Mucosa of descending colon (tissue), 3 donors: ENCODE results near the gene ZNF358. TPM values are rescaled to one million over a fixed set of nuclear protein-coding genes. Genes with fewer than 3 reads are reported as not detected.
A peak's percentile ranks its signal among the peaks of the same experiment; 100 is the strongest.

Source experiments
- ATAC-seq: fragments of 200-7000 bp; cut with Tn5 transposase; one replicate; pipeline ENCODE4 v1.9.1; 2020; ENCODE audit warnings: mild to moderate bottlenecking, moderate library complexity
- DNase-seq, 3 donors: peaks; one replicate each; pipeline ENCODE4 v3.0.0-alpha.2; 2020
- H3K36me3 ChIP-seq: fragments of 200-600 bp; one replicate; pipeline ENCODE4 v1.8.0; 2021; ENCODE audit warnings: low read depth, mild to moderate bottlenecking
- H3K4me1 ChIP-seq: fragments of 200-600 bp; one replicate; pipeline ENCODE4 v1.8.0; 2021; ENCODE audit warnings: low read depth, mild to moderate bottlenecking
- H3K4me3 ChIP-seq: fragments of 200-600 bp; one replicate; pipeline ENCODE4 v1.8.0; 2021; ENCODE audit warnings: mild to moderate bottlenecking
- H3K9me3 ChIP-seq: fragments of 200-600 bp; one replicate; pipeline ENCODE4 v1.8.0; 2021; ENCODE audit warnings: mild to moderate bottlenecking
- intact Hi-C, 2 donors: fragments of 100-400 bp; cut with DNase I in 1 of 2; cut with micrococcal nuclease in 1 of 2; formaldehyde crosslinking; loops; one replicate each; pipeline versions ENCODE4 v1.11.0 to v1.11.1; 2022; cut with DNase I, micrococcal nuclease
- total RNA-seq, 3 donors: library from RNA; stranded (reverse); fragmentation: NEBNext Ultra II Directional in 2 of 3; extraction: Animal tissue kit (Norgen Biotek cat#: 25700) in 2 of 3; gene quantifications; one replicate each; pipeline versions ENCODE4 v1.2.1 to v1.2.4, GENCODE V29; 2021 to 2023
- TF ChIP-seq, protein P1 (sequence below): fragments of 200-600 bp; IDR thresholded peaks from one replicate; pipeline ENCODE4 v1.8.0; 2022; ENCODE audit warnings: antibody characterized with exemption, mild to moderate bottlenecking
- donor health status: DM: no; HTN: no; CAD: no; lungs with moderate emphysema.
- donor health status: DM: no; HTN: no; CAD: no.
- donor health status: DM: no; HTN: yes; CAD: no.

ZNF358 gene
- total RNA-seq, 3 donors from 2014 or later = 31.7 to 88.8 (median 42.1) TPM

DNA sequence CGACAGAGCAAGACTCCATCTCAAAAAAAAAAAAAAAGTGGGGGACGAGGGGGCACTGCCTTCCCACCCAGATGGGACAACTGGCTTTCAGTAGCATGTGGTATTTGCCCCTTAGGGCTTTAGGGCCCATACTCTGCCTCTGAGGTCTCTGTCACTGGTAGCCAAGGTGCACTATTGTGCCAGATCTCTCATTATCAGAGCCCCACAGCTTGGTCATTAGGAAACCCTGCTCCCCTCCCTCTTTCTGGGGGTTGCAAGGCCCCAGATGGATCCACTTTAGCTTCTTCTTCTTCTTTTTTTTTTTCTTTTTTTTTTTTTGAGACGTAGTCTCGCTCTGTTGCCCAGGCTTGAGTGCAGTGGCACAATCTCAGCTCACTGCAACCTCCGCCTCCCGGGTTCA lies 11.2 kb upstream of the ZNF358 start:
- DNase-seq (no peak), ATAC-seq (no peak)
- no peak overlapping the region for H3K4me3 ChIP-seq
- TF ChIP-seq, protein P1, sequence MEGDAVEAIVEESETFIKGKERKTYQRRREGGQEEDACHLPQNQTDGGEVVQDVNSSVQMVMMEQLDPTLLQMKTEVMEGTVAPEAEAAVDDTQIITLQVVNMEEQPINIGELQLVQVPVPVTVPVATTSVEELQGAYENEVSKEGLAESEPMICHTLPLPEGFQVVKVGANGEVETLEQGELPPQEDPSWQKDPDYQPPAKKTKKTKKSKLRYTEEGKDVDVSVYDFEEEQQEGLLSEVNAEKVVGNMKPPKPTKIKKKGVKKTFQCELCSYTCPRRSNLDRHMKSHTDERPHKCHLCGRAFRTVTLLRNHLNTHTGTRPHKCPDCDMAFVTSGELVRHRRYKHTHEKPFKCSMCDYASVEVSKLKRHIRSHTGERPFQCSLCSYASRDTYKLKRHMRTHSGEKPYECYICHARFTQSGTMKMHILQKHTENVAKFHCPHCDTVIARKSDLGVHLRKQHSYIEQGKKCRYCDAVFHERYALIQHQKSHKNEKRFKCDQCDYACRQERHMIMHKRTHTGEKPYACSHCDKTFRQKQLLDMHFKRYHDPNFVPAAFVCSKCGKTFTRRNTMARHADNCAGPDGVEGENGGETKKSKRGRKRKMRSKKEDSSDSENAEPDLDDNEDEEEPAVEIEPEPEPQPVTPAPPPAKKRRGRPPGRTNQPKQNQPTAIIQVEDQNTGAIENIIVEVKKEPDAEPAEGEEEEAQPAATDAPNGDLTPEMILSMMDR = no peak
- H3K9me3 ChIP-seq = no peaks in the 10 kb centered on the region
- no peaks in the 10 kb centered on the region for H3K36me3 ChIP-seq
- intact Hi-C loops = no loop called here
- H3K4me1 ChIP-seq = peaks cover 13% of the 10 kb centered on the region

DNA sequence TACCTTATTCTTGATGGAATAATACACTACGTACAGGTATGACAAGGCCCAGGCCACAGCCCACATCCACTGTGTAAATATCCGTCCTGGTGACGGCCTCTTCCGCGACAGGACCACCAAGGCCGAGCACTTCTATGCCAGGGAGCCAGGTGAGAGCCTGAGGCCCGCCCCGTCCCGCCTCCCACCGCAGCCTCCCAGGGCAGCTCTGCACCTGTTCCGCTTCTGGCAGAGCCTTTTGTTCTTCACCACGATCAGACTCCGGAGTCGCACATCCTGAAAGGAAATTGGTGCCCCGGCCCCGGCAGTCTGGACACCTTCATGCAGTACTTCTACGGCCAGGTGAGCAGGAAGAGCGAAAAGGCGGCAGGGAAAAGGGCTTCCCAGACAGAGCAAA lies 10.6 kb upstream of the ZNF358 start:
- peak; percentile 13 for ATAC-seq
- Histone ChIP-seq H3K9me3 (no peaks in the 10 kb centered on the region), H3K36me3 (no peaks in the 10 kb centered on the region), H3K4me1 (peaks cover 13% of the 10 kb centered on the region), H3K4me3 (no peak overlapping the region)
- TF ChIP-seq, protein P1 = no peak
- intact Hi-C loops = no loop called here
- DNase-seq = peak; percentile 37 to 70 (median 66)

DNA sequence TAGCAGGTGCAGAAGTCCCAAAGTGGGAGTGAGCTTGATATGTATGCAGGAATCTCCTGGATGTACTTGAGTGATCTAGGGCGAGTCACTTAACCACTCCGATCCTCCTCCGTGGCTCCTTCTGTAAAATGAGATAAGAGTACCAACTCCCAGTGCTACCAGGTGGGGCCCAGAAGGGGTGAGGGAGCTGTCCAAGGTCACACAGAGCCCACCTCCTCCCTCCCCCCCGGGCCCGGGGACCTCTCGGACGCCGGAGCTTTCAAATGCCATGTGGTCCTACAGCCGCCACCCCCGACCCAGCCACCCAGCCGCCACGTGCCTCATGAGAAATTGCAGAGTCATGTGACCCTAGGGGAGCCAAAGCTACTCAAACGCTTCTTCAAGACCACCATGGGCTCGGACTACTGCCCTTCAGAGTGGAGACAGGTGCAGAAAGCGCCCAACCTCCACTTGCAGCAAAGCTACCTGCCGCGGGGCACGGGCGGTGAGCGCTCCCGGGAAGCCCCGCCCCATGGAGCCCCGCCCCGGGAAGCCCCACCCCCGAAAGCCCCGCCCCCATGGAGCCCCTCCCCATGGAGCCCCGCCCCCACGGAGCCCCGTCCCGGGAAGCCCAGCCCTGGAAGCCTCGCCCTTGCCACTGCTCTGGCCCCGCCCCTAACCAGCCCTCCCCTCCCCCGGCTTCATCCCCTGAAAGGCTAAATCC lies 10.1 kb upstream of the ZNF358 start:
- Histone ChIP-seq H3K9me3 (no peaks in the 10 kb centered on the region), H3K4me1 (peaks cover 10% of the 10 kb centered on the region), H3K4me3 (no peak overlapping the region), H3K36me3 (no peaks in the 10 kb centered on the region)
- intact Hi-C loops = no loop called here
- peak in 2 of 3 donors; percentile 73 to 84 for DNase-seq
- TF ChIP-seq, protein P1 = no peak
- peak; percentile 75 for ATAC-seq

DNA sequence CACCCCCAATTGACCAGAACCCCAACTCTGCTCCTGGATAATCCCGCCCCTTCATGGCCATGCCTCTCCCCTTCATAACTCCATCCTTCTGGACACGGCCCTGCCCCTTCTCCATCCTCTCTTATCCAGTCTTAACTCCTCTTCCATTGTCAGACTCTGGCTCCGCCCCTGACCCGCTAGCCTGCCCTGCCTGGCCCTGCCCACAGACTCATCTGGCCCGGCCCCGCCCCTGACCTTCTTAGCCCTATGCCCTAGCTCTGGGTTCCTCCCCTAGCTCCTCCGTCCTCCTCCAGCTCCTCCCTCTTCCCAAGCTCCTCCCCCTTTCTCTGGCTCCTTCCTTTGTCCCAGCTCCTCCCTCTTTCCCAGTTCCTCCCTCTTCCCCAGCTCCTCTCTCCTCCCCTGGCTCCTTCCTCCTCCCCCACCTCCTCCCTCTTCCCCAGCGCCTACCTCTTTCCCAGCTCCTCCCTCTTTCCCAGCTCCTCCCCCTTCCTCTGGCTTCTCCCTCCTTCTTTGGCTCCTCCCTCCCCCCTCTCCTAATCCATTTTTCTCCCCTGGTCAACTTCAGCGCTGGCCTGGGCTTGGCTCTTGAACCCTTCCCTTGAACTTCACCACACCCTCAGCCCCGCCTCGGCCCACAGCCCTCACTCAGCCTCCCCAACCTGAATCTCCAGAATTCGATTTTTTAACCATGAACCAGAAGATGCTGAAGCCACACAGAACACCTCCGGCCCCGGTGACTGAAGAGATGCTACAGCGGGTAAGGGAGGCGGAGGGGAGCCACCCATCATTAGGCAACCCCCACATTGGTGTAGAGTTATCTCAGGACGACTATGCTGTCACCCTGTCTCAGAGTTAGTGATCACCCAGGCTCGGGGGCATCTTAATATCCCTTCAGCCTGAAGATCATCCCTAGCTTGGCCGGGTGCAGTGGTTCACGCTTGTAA lies 9.2 kb upstream of the ZNF358 start:
- peak; percentile 96 to 97 (median 96) for DNase-seq
- H3K9me3 ChIP-seq = no peaks in the 10 kb centered on the region

DNA sequence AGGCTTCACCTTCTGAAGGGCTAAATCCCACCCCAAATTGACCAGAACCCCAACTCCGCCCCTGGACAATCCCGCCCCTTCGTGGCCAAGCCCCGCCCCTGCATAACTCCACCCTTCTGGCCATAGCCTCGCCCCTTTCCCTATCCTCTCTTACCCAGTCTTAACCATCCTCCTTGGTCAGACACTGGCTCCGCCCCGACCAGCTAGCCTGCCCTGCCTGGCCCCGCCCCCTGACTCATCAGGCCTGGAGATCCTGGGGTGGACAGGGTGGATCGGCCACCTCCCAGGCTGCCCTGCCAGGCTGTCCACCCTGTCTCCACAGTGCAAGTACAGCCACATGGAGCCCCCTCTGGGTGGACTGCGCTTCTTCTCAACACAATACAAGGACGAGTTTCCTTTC lies 8.0 kb upstream of the ZNF358 start:
- DNase-seq (peak; percentile 76 to 92 (median 88)), ATAC-seq (peak; percentile 59)
- Histone ChIP-seq H3K36me3 (no peaks in the 10 kb centered on the region), H3K4me1 (peaks cover 9% of the 10 kb centered on the region), H3K9me3 (no peaks in the 10 kb centered on the region), H3K4me3 (no peak overlapping the region)
- TF ChIP-seq, protein P1 = no peak
- intact Hi-C loops = no loop called here

More for the DNA sequence above, 9.2 kb upstream of the ZNF358 start:
- no peak overlapping the region for H3K4me3 ChIP-seq
- ATAC-seq = peak; percentile 92
- intact Hi-C loops = no loop called here
- no peaks in the 10 kb centered on the region for H3K36me3 ChIP-seq
- H3K4me1 ChIP-seq = peaks cover 9% of the 10 kb centered on the region
- TF ChIP-seq, protein P1 = no peak
